Upper lobe of right lung (tissue), 1 donor: ENCODE measurements around the gene DGKE. TPM values are rescaled to one million over a fixed set of nuclear protein-coding genes. Genes with fewer than 3 reads are reported as not detected.
A peak's percentile ranks its signal among the peaks of the same experiment; 100 is the strongest.

ENCODE experiments used
- ATAC-seq: fragments of 200-7000 bp; cut with Tn5 transposase; one replicate; pipeline ENCODE4 v1.9.1; 2020; ENCODE audit warnings: mild to moderate bottlenecking, moderate library complexity
- DNase-seq: peaks from one replicate; pipeline ENCODE4 v3.0.0-alpha.2; 2020
- H3K27ac ChIP-seq: fragments of 200-600 bp; one replicate; pipeline ENCODE4 v1.8.0; 2022
- H3K27me3 ChIP-seq: fragments of 200-600 bp; one replicate; pipeline ENCODE4 v1.8.0; 2022; ENCODE audit warnings: mild to moderate bottlenecking
- H3K36me3 ChIP-seq: fragments of 200-600 bp; one replicate; pipeline ENCODE4 v1.8.0; 2022
- H3K4me1 ChIP-seq: fragments of 200-600 bp; one replicate; pipeline ENCODE4 v1.8.0; 2022
- H3K4me3 ChIP-seq: fragments of 200-600 bp; one replicate; pipeline ENCODE4 v1.8.0; 2022; ENCODE audit warnings: mild to moderate bottlenecking
- H3K9me3 ChIP-seq: fragments of 200-600 bp; one replicate; pipeline ENCODE4 v1.8.0; 2022
- intact Hi-C: fragments of 100-400 bp; cut with DNase I; formaldehyde crosslinking; loops from one replicate; pipeline ENCODE4 v1.11.0; 2022
- long read RNA-seq: library from polyadenylated mRNA; unstranded; transcript quantifications from one replicate; pipeline ENCODE4 v2.0.0, GENCODE V29; 2021
- total RNA-seq: library from RNA; stranded (reverse); fragmentation: NEBNext Ultra II Directional; extraction: Animal tissue kit (Norgen Biotek cat#: 25700); gene quantifications from one replicate; pipeline ENCODE4 v1.2.1, GENCODE V29; 2021
- TF ChIP-seq, protein P1 (sequence below): fragments of 200-600 bp; IDR thresholded peaks from one replicate; pipeline ENCODE4 v1.8.0; 2022; ENCODE audit warnings: antibody characterized with exemption
- donor health status: DM: no; HTN: yes; CAD: no; lungs with severe emphysema.

DGKE gene
- 10.4 TPM for total RNA-seq
- long read RNA-seq, full-length matches to known transcripts: 2 of 5 reads
- long read RNA-seq, partial matches to known transcripts: 1 of 5 reads
- long read RNA-seq, other reads (novel, unspliced or antisense): 2 of 5 reads

DNA sequence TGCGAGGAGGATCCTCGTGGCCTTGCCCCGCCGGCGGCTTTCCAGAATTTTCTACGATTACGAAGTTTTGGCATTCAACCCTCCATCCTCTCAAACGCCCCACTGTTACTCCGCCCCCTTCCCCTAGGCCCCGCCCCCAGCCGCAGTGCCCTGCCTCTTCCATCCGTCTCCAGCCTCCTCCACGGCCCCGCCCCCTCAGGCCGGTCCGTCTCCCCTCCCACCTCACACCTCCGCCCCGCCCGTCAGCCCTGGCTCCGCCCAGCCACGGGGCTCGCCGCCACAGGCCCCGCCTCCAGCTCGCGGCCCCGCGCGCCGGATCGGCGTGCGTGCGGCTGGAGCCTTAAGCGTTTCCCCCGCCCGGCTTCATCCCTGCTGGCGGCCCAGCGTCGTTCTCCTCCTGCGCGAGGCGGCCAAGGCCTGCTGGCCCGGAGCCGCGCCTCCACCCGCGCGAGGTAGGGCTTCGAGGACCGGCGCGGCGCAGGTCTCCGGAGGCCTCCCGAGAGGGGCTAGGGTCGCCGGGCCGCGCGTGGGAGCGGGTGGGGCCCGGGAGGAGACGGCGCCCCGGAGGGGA is at the start of gene DGKE, which contains the start of gene C17orf67:
DGKE (plus strand) TSS at position 343 of the 571 bp plus-strand sequence. CDS start 645 bp downstream, outside the sequence.
C17orf67 (minus strand) TSS at position 112 of the 571 bp plus-strand sequence. CDS start 18,110 bp downstream, outside the sequence.
- H3K4me3 ChIP-seq: peak within 1 kb of the TSS; percentile 81
- no peaks in the 10 kb centered on the region for H3K36me3 ChIP-seq
- TF ChIP-seq, protein P1, sequence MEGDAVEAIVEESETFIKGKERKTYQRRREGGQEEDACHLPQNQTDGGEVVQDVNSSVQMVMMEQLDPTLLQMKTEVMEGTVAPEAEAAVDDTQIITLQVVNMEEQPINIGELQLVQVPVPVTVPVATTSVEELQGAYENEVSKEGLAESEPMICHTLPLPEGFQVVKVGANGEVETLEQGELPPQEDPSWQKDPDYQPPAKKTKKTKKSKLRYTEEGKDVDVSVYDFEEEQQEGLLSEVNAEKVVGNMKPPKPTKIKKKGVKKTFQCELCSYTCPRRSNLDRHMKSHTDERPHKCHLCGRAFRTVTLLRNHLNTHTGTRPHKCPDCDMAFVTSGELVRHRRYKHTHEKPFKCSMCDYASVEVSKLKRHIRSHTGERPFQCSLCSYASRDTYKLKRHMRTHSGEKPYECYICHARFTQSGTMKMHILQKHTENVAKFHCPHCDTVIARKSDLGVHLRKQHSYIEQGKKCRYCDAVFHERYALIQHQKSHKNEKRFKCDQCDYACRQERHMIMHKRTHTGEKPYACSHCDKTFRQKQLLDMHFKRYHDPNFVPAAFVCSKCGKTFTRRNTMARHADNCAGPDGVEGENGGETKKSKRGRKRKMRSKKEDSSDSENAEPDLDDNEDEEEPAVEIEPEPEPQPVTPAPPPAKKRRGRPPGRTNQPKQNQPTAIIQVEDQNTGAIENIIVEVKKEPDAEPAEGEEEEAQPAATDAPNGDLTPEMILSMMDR: no peak
- H3K27me3 ChIP-seq: no peaks in the 10 kb centered on the region
- peak within 1 kb of the TSS; percentile 81 for H3K27ac ChIP-seq
- ATAC-seq (peak; percentile 99), DNase-seq (peak; percentile 99)
- intact Hi-C loops: no loop called here
- H3K4me1 ChIP-seq: peaks cover 24% of the 10 kb centered on the region
- no peaks in the 10 kb centered on the region for H3K9me3 ChIP-seq

- ATAC-seq: no peak
- H3K4me1 ChIP-seq: peaks cover 2% of the 10 kb centered on the region
- TF ChIP-seq, protein P1: no peak
- no peak for DNase-seq
- H3K4me3 ChIP-seq: no peak overlapping the region
- H3K27ac ChIP-seq: no peak overlapping the region
- intact Hi-C loops: no loop called here
- H3K27me3 ChIP-seq: peaks cover 9% of the 10 kb centered on the region
- no peaks in the 10 kb centered on the region for H3K36me3 ChIP-seq
- H3K9me3 ChIP-seq: no peaks in the 10 kb centered on the region
Measured at GRCh38 chr17:56785405-56785804, 48.5 kb upstream of the DGKE start.

GRCh38 chr17:56785997-56786680 is 47.8 kb upstream of the DGKE start:
- no peak overlapping the region for H3K27ac ChIP-seq
- TF ChIP-seq, protein P1: no peak
- peaks cover 7% of the 10 kb centered on the region for H3K27me3 ChIP-seq
- ATAC-seq (no peak), DNase-seq (no peak)
- no peak overlapping the region for H3K4me3 ChIP-seq
- no peaks in the 10 kb centered on the region for H3K9me3 ChIP-seq
- H3K4me1 ChIP-seq: no peaks in the 10 kb centered on the region
- no peaks in the 10 kb centered on the region for H3K36me3 ChIP-seq
- intact Hi-C loops: no loop called here

GRCh38 chr17:56786989-56787482 is 46.9 kb upstream of the DGKE start:
- Histone ChIP-seq H3K4me3 (no peak overlapping the region), H3K4me1 (no peaks in the 10 kb centered on the region), H3K9me3 (no peaks in the 10 kb centered on the region), H3K36me3 (no peaks in the 10 kb centered on the region), H3K27ac (no peak overlapping the region), H3K27me3 (no peaks in the 10 kb centered on the region)
- TF ChIP-seq, protein P1: no peak
- intact Hi-C loops: no loop called here
- peak; percentile 91 for ATAC-seq
- no peak for DNase-seq

GRCh38 chr17:56792267-56792666 is 41.7 kb upstream of the DGKE start:
- intact Hi-C loops: no loop called here
- TF ChIP-seq, protein P1: no peak

More at GRCh38 chr17:56792267-56792666, 41.7 kb upstream of the DGKE start:
- Histone ChIP-seq H3K27me3 (no peaks in the 10 kb centered on the region), H3K36me3 (no peaks in the 10 kb centered on the region), H3K27ac (no peak overlapping the region), H3K4me3 (no peak overlapping the region), H3K4me1 (peaks cover 3% of the 10 kb centered on the region), H3K9me3 (no peaks in the 10 kb centered on the region)
- DNase-seq (no peak), ATAC-seq (no peak)
